GM12891 (cell line): Measurements from ENCODE around the gene ROBO1.
"Not testable (repeated sequence)": the region's sequence is repeated elsewhere in the genome, so short reads cannot be mapped to it uniquely, and the experiment has no call there.

Experiments used
- POLR2A ChIP-seq: IDR thresholded peaks from 2 replicates; pipeline ENCODE4 v1.6.1; 2011; ENCODE audit warnings: low read depth, low read length, control low read depth
- POLR2AphosphoS5 ChIP-seq: IDR thresholded peaks from 2 replicates; pipeline ENCODE4 v1.6.1; 2011; ENCODE audit warnings: low read depth, low read length, control low read depth

GRCh38 chr3:79173259-79173658, 594.5 kb downstream of the ROBO1 start:
- not testable (repeated sequence) for TF ChIP-seq POLR2A, POLR2AphosphoS5
